Embryonic facial prominence (tissue), 1 donor: ENCODE data around the gene EEF2KMT.
"Not testable (repeated sequence)": the region's sequence is repeated elsewhere in the genome, so short reads cannot be mapped to it uniquely, and the experiment has no call there.

Experiments
- DNase-seq: peaks from one replicate; pipeline ENCODE4 v3.0.0-alpha.2; 2016; ENCODE audit errors: extremely low spot score

EEF2KMT gene

DNA sequence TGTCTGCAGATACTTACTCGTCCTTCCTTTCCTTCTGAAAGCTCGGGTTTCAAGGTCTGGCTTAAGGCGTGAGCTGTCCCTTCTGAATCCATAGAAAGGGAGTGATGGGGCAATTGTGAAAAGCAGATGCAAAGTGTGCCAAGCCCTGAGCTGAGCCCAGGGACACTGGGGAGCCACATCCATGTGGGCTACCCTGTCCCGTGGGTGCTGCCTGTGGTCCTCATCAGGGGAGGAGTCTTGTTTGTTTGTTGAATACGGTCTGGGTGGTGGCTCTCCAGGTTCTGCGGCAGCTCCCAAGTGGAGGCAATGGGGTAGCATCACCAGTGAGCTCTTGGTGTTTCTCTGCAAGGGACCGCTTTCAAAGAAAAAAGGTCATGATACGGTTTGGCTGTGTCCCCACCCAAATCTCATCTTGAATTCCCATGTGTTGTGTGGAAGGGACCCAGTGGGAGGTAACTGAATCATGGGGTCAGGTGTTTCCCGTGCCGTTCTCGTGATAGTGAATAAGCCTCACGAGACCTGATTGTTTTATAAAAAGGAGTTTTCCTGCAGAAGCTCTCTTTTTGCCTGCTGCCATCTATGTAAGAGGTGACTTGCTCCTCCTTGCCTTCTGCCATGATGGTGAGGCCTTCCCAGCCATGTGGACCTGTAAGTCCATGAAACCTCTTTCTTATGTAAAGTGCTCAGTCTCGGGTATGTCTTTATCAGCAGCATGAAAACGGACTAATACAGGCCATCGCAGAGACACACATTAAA is 27.0 kb downstream of the EEF2KMT start:
- no peak for DNase-seq

DNA sequence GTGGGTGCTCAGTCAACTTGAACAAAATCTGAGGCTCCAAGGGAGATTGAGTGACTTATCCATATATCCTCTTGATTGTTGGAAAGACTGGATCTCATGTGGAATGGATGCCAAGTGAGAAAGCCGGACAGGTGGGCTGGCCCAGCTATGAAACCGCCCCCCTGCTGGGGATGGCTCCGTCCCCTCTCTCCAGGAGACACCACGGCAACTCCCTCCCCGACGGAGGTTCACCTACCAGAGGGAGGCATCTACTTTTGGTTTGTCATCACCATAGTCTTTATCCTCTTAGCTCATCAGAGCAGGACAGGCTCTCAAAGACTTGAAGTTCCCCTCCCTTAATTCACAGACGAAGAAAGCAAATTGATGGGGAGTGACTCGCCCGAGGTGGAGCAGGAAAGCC is 27.7 kb downstream of the EEF2KMT start:
- no peak for DNase-seq

DNA sequence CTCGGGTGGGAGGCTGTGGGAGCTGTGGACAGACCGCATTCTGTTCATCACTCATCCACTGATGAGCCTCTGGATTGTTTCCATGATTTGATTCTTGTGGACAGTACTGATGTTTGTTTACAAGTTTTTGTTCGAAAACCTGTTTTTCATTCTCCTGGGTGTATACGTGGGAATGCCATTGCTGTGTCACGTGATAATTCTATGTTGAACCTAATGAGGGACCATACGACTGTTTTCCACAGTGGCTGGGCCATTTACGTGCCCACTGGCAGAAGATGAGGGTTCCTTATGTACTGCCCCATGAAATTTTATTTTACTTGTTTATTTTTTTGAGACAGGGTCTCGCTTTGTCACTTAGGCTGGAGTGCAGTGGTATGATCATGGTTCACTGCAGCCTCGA is 28.5 kb downstream of the EEF2KMT start:
- no peak for DNase-seq

DNA sequence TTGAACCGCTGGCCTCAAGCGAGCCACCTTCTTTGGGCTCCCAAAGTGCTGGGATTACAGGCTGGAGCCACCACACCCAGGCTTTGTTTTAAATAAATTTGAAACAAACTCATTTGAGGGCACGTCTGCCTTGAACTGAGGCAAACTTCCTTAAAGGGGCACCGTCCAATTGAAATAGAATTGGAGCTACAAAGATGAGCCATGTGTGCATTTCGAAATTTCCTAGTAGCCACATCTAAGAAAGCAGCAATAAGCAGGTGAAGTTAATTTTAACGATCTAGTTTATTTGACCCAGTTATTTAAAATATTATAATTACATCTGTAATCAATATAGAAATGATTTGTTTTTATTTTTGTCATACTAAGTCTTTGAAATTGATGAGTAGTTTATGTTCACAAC is 31.1 kb downstream of the EEF2KMT start:
- no peak for DNase-seq

DNA sequence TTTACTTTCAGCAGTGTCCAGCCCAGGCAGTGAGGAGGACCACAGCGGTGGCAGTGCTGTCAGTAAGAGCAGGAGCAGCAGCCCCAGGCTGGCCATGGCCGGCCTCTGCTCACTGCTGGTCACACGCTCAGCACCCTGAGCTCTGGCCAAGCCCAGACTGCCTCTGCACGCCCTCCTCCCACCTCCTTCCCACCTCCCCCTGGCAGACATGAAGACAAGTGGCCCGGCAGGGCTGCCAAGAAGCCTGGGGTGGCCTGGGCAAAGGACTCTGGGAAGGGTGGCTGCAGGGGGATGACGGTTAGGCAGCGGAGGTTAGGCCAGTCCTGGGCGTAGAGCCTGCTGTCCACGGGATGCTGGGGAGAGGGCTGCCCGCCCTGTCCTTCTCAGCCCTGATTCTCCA is 31.8 kb downstream of the EEF2KMT start, which contains the start of gene C16orf89:
Gene C16orf89 (minus strand): TSS at position 144 of the 400 bp plus-strand sequence. CDS start 48 bp downstream, at position 96.
- DNase-seq = no peak

DNA sequence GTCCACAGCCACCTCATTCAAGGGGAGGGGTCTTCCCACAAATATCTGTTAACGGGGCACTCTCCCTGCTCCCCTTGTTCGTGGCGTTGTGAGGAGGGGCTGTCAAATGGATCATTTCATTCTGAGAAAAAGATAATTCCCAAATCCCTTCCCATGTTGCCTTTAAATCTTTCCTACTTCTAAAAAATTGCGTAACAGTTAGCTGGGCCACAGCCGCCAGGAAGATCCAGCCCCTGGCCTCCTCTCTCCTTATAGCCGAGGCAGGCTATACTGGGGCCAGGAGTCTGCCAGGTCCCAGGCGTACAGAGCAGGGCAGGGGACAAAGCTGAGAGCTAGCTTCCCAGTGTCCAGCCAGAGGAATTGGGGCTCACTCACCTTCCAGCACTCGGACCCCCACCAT is 32.3 kb downstream of the EEF2KMT start:
- no peak for DNase-seq

DNA sequence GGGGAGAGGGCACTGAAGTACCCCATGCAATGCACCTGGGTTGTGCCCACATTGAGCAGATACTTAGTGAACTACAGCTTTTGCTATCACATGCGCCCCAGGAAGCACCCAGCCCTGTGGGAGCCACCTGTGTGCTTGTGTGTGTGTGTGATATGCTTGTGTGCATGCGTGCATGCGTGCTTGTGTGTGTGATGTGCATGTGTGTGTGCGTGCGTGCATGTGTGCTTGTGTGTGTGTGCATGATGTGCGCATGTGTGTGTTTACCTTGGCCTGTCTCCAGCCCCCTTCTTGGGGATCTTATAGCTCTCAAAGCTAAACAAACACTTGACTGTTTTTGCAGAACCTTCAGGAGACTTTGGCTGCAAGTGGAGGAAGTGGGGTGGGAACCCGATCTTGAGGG is 32.7 kb downstream of the EEF2KMT start:
- DNase-seq = no peak

DNA sequence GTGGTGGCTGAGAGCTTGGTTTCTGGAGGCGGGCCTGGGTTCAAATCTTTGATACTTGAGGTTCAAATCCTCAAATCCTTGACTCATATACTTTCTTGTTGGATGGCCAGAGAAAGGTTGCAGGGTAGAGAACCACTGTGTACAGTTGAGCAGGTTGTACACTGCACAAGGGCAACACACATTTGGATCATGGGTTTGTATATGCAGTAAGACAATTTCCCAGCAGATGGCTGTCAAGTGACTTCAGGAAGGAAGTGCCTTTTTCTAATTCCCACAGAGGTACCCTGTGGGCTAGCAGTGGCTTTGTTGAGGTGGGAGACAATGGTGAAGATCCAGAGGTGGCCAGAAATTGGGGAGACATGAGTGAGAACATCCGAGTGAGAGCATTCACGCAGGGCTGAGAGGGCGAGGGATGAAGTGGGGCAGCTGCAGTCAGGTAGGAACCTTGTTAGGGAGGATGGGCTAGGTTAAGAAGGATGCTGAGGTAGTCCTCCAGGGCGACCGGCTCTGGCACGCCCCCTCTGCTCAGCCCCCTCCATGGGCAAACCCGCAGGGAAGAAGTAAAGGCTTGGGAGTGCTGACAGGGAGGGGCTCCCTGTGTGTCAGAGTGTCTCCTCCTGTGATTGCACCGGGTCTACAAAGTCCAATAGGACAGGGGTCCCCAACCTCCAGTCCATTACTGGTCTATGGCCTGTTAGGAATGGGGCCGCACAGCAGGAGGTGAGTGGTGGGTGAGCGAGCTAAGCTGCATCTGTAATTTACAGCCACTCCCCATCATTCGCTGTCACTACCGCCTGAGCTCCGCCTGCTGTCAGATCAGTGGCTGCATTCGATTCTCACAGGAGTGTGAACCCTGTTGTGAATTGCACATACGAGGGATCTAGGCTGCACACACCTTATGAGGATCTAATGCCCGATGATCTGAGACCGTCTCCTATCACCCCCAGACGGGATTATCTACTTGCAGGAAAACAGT is 34.5 kb downstream of the EEF2KMT start:
- no peak for DNase-seq

DNA sequence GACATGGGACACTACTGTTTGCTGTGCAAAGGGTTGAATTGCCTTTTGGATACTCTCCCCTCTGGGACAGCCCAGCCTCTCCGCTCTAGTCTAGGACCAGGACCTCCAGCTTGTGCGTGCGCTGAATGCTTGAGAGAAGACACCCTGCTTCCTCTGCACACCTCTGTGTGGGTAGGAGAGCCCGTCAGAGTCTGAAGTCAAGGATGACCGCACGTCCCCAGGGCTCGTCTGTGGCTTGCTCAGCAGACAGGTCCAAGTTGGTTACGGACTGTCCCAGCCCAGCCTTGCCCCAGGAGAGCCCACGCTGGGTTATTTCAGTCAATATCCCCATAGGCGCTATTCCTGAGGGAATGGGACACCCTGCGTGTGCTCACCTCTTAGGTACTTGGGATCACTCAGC is 35.5 kb downstream of the EEF2KMT start:
- DNase-seq = no peak

DNA sequence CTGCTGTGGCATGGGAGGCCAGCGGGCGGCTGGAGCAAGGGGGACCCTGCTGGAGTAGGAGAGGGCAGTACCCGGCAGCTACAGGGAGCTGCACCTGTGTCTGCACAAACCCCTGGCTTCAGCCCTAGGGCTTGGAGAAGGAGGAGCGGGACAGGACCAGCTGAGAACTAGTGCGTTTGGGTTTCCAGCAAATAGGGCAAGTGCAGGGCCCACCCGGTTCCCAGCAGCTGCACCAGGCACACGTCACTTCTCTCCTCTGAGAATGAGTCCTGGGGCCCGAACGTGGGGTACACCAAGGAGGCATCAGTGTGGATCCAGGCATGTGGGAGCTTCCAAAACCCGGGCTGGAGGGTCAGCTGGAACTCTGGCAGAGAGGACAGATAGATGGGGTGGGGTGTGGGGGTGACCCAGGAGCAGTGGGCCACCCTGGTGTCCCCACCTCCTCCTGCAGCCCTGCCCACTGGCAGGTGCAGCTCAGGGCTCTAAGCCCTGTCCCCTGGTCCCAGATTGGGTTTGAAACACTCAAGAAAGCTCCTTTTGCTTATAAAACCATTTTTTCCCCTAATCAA is 37.4 kb downstream of the EEF2KMT start:
- DNase-seq = no peak

DNA sequence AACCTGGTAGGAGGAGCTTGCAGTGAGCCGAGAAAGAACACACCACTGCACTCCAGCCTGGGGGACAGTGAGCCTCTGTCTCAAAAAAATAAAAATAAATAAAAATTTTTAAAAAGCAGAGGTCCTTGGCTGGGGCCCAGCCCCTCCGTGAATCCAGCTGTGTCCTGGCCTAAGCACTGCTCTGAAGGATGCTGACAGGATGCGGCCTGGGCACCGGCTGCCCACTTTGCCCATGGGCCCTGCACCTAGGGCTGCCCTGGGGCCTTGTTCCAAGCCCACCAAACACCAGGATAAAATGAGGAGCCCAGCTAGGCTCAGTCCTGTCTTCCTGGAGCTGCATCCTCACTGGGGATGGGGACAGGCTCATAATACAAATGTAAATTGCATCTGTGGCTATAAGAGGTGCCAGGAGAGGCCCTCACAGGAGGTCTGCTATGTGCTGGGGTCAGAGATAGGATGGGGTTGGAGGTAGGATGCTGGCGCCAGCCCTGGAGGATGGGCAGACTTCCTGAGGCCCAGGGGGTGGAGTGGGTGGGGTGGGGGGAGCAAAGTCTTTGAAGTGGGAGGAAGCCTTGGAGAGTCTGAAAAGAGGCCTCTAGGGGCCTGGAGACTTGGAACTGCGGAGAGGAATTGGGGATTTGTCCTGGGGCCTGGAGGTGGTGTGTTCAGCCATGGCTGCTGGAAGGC is 38.1 kb downstream of the EEF2KMT start:
- DNase-seq = no peak

DNA sequence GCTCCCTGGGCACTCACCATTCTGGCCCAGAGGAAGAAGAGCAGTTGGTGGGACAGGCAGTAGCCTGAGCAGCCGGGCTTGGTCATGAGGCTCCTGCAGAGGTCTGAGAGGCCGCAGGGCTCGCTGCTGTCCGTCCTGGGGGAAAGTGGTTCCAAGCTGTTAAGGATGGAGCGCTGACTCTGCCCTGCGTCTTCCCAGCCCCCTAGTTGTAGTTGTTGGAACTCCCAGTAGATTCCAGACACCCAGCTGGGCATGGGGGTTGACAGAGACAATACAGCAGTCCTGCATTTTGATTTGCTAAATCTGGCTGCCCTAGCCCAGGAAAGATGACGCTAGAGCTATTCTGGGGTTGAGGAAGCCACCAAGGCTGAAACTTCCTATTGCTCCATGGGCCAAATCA is 39.1 kb downstream of the EEF2KMT start:
- no peak for DNase-seq

DNA sequence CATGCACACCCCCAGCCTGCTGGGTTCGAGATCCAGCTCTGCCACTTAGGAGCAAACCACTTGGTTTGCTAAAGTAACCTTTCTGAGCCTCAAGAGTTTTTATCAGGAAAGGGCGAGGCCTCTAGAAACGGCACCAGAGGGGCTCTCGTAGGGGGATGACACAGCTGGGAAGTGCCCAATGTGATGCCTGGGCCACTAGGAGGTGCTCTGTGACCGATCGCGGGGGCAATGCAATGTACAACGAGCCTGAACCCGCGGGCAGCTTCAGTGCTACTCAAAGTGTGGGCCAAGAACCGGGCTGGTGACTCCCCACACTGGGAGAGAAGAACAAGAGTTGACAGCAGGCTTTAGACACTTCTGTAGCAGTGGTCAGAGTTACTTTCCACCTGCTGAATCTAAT is 41.2 kb downstream of the EEF2KMT start:
- no peak for DNase-seq

DNA sequence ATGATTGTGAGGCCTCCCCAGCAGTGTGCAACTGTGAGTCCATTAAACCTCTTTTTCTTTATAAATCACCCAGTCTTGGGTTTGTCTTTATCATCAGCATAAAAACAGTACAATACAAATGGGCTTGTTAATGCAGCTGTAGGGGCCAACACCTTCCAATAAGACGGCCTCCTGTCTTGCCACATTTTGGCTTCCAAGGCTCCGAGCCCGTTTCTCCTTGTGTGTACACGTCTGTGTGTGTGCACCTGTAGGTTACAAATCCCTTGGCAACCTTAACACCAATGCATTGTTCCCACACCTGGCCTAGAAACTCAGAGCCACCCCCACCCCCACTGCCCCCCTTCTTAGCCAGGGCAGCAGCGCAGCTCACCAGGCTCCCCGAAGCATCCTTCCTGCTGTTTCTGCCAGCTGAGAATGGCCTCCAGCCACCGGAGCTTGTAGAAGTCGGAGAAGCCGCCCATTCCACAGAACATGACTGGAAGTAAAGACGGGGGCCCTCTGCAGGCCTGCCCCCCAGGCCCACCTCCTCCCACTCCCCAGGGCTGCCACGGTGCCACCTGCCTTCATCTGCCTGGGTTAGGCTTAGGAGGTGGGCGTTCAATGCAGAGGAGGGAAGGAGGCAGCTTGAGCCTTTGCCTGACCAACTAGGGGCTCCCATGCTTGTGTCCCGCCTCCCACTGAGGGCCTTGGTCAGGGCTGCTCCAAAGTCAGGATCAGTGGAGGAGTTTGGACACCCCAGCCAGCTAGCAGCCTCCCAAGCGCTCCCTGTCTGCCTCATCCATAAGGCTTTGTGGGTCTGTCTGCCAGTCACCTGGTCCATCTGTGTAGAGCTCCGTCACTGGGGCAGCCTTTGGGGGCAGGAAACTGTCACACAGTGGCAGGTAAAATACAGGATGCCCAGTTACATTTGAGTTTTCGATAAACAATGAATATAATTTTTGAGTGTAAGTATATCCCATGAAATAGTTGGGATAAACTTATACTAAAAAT is 42.4 kb downstream of the EEF2KMT start:
- DNase-seq = no peak

DNA sequence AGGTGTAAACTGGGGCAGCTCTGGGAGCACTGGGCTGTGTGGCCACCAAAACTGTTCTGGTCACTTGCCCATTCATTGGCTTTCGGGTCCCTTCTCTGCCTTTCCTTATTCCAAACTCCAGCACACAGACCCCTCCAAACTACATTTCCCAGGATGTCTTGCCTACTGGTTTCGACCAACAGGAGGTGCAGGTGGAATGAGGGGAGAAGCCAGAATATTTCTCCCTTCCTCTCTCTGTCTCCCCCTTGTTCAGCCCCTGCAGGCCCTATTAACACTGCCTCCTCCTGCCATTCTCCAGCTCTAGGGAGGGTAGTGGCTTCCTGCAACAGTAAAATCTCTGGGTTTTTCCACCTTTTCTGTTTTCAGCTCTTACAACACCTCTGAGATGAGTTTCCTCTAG is 50.7 kb downstream of the EEF2KMT start:
- DNase-seq = no peak

DNA sequence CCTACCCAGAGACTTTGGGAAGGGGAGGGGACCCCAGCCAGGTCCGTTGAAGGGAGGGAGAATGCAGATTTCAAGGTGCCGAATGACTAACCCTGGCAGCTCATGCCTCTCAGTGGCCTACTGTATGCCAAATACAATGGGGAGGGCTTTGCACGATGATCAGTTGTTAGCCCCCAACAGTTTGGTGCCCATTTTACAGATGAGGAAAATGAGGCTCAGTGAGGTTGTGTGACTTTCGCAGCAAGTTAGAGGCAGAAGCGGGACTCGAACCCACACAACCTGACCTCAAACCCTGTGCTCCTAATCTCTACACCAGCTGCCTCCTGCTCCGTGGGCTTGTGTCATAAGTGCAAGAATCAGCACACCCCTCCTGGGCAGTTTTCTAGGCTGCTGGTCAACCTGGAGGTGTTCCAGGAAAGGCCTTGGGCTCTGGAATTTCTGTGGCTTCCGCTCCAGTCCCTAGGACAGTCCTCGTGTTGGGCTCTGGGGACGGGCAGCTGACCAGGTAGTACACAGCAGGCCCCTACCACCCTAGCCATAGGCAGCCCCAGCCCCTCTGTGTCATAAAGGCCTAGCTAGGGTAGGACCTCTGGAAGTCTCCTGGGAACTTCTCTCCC is 52.0 kb downstream of the EEF2KMT start:
- DNase-seq = no peak

DNA sequence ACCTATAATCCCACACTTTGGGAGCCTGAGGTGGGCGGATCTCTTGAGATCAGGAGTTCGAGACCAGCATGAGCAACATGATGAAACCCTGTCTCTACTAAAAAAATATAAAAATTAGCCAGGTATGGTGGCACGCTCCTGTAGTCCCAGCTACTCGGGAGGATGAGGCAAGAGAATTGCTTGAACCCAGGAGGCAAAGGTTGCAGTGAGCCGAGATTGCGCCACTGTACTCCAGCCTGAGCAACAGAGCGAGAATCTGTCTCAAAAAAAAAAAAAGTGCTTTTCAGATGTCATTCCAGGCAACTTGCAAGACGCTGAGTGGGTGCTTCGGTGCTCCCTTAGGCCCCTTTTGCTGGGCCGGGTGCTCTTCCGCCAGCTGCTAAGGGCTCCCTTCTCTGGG is 53.0 kb downstream of the EEF2KMT start:
- DNase-seq = not testable (repeated sequence)

DNA sequence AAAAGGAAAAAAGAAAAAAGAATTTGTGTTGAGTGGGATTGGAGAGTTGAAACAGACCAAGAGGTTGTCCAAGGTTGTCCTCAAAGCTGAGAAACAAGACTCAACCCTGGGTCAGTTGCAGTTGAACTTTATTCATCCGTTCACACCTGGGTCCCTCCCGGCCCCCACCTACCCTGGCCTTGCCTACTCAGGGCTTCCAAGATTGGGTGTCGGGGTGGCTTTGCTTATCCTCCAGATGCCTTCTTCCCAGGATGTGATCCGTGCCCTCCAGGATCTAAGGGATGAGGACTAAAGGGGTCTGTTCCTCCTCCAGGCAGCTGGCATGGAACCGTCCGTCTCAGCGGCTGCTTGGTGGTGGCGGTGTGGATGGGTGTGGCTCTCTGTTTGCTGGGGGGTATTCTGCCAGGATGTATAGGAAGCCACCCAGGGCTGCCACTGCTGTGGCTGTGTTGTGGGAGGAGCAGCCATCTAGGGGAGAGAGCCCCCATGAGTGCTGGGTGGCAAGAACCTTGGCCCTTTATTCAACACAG is 53.5 kb downstream of the EEF2KMT start:
- DNase-seq = no peak

DNA sequence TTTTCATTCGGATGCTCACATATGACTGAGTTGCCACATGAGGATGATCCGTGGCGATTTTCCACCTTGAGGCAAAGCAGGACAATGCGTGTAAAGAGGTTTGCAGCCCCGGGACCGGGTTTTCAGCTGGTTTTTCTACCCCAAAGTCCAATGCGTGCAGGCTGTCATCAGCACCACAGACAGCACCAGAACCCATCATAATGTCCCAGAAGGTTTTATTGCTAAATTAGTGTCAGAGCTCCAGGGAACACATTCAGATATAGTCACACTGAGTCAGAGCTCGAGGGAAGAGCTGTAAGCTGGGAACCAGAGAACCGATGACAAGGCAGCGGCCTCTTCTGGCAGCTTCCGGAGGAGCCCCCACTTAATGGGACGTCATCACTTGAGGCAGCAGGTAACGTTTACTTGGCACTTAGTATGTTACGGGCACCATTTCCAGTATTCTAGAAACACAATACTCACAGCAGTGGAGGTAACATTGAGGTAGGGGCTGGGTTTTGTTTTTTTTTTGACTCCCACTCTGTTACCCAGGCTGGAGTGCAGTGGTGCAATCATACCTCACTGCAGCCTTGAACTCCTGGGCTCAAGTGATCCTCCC is 54.9 kb downstream of the EEF2KMT start:
- DNase-seq = no peak
